Endothelial cell of umbilical vein (primary cell): ENCODE results near the gene THTPA. TPM values are rescaled to one million over a fixed set of nuclear protein-coding genes. Genes with fewer than 3 reads are reported as not detected.

Experiments used
- BruUV-seq: library from RNA; stranded (reverse); fragments of 400-500 nt; replicated peaks from 2 replicates; lab custom pipeline; 2021; lab: Mats Ljungman, UMichigan
- CTCF ChIA-PET: fragments of 300-600, 350-600 bp; sonication (Branson Sonifier 250); formaldehyde crosslinking; loops from one replicate; lab custom pipeline; 2021; ENCODE audit warnings: antibody characterized with exemption, inconsistent platforms; lab: Charles Lee
- POLR2A ChIA-PET: fragments of 300-600, 350-600 bp; sonication (Branson Sonifier 250); formaldehyde crosslinking; loops from one replicate; lab custom pipeline; 2021; ENCODE audit warnings: antibody characterized with exemption, inconsistent platforms; lab: Charles Lee
- DNase-seq: peaks from one replicate; pipeline ENCODE4 v3.0.0-alpha.2; 2011; ENCODE audit warnings: low read depth, low spot score
- FAIRE-seq: peaks from 2 replicates; lab custom pipeline; 2011; peaks lifted over from hg19 to GRCh38; lab: Jason Lieb, UNC
- H2AFZ ChIP-seq: 2 replicates; pipeline ENCODE4 v1.6.0; 2012; ENCODE audit warnings: low read depth, low read length, control low read depth, inconsistent platforms
- H3K27ac ChIP-seq: 2 replicates; pipeline ENCODE4 v1.5.1; 2011; ENCODE audit warnings: low read depth, mild to moderate bottlenecking, control low read depth, low read length, moderate library complexity; ENCODE audit not compliant: insufficient read depth
- H3K27me3 ChIP-seq, 2 experiments: 2 replicates each; pipeline versions ENCODE4 v1.6.0 to v1.6.1; 2011; ENCODE audit warnings: low read length in 2 of 2, mixed read lengths in 1 of 2; ENCODE audit not compliant: control insufficient read depth in 2 of 2, insufficient read depth in 2 of 2
- H3K36me3 ChIP-seq, 2 experiments: 2 replicates in 1 of 2; 3 replicates in 1 of 2; pipeline ENCODE4 v1.5.1; 2011; ENCODE audit warnings: low read length in 2 of 2, mild to moderate bottlenecking in 1 of 2, moderate library complexity in 1 of 2; ENCODE audit not compliant: control insufficient read depth in 2 of 2, insufficient read depth in 2 of 2; ENCODE audit errors: extremely low read depth in 1 of 2
- H3K4me1 ChIP-seq: 3 replicates; pipeline ENCODE4 v1.5.1; 2011; ENCODE audit warnings: mild to moderate bottlenecking, low read length; ENCODE audit not compliant: control insufficient read depth, insufficient read depth; ENCODE audit errors: extremely low read depth
- H3K4me2 ChIP-seq: 2 replicates; pipeline ENCODE4 v1.6.1; 2011; ENCODE audit warnings: low read length, control low read depth, mixed read lengths; ENCODE audit not compliant: insufficient read depth
- H3K4me3 ChIP-seq, 3 experiments: fragments of 200-600 bp in 1 of 3; sonication (generic), shearing (Covaris generic) in 1 of 3; replicated peaks in 1 of 3; 2 replicates each; pipeline ENCODE4 v1.5.1; 2011 to 2016; ENCODE audit warnings: control low read depth in 3 of 3, low read length in 3 of 3, mild to moderate bottlenecking in 2 of 3, inconsistent platforms in 1 of 3, low read depth in 1 of 3, moderate library complexity in 1 of 3; ENCODE audit not compliant: insufficient read depth in 1 of 3
- H3K79me2 ChIP-seq: 2 replicates; pipeline ENCODE4 v1.6.0; 2012; ENCODE audit warnings: low read length, inconsistent platforms; ENCODE audit not compliant: control insufficient read depth, insufficient read depth
- H3K9ac ChIP-seq: replicated peaks from 2 replicates; pipeline ENCODE3; 2011; ENCODE audit warnings: low read length, control low read depth; ENCODE audit not compliant: insufficient read depth; ENCODE audit errors: extremely low read depth
- H3K9me1 ChIP-seq: replicated peaks from 3 replicates; pipeline ENCODE4 v1.6.0; 2011; ENCODE audit warnings: mild to moderate bottlenecking, low read length; ENCODE audit not compliant: control insufficient read depth, insufficient read depth; ENCODE audit errors: extremely low read depth
- H3K9me3 ChIP-seq: replicated peaks from 2 replicates; pipeline ENCODE4 v1.5.1; 2012; ENCODE audit warnings: low read length, inconsistent platforms; ENCODE audit not compliant: control insufficient read depth, insufficient read depth
- H4K20me1 ChIP-seq: replicated peaks from 2 replicates; pipeline ENCODE3; 2011; ENCODE audit warnings: mild to moderate bottlenecking, low read length; ENCODE audit not compliant: control insufficient read depth, insufficient read depth; ENCODE audit errors: extremely low read depth
- EZH2 ChIP-seq: IDR thresholded peaks from 2 replicates; pipeline ENCODE4 v1.6.1; 2012; ENCODE audit warnings: borderline replicate concordance, low read depth, mild to moderate bottlenecking, moderate library complexity, low read length, inconsistent platforms; ENCODE audit not compliant: severe bottlenecking
- FOS ChIP-seq: IDR thresholded peaks from 2 replicates; pipeline ENCODE4 v1.6.1; 2011; ENCODE audit warnings: mild to moderate bottlenecking, low read length, moderate library complexity, borderline replicate concordance; ENCODE audit not compliant: insufficient read depth
- GATA2 ChIP-seq: IDR thresholded peaks from 2 replicates; pipeline ENCODE4 v1.7.0; 2011; ENCODE audit warnings: low read depth, mild to moderate bottlenecking, moderate library complexity, mixed read lengths, low read length; ENCODE audit not compliant: insufficient read length, insufficient read depth
- JUN ChIP-seq: IDR thresholded peaks from 2 replicates; pipeline ENCODE4 v1.6.1; 2011; ENCODE audit warnings: borderline replicate concordance, low read depth; ENCODE audit not compliant: insufficient read length, insufficient read depth
- MYC ChIP-seq: IDR thresholded peaks from one replicate; pipeline ENCODE4 v1.6.1; 2011; ENCODE audit warnings: mild to moderate bottlenecking, low read depth, low read length
- POLR2A ChIP-seq: IDR thresholded peaks from 2 replicates; pipeline ENCODE4 v1.6.1; 2012; ENCODE audit warnings: low read depth, mild to moderate bottlenecking, control low read depth, low read length
- POLR2AphosphoS5 ChIP-seq: IDR thresholded peaks from 2 replicates; pipeline ENCODE4 v1.6.1; 2012; ENCODE audit warnings: low read depth, mild to moderate bottlenecking, control low read depth, low read length, moderate library complexity; ENCODE audit not compliant: insufficient read depth
- dilution Hi-C: fragments of 300-500 bp; cut with MboI; formaldehyde crosslinking; loops from one replicate; pipeline ENCODE4 v1.15.0; 2019; ENCODE audit warnings: low sequenced_read_pairs; ENCODE audit not compliant: extremely low pct_ligation_motif_present
- intact Hi-C: fragments of 100-400 bp; cut with micrococcal nuclease; formaldehyde crosslinking; loops from one replicate; pipeline ENCODE4 v1.10.0; 2022
- polyA plus RNA-seq, 4 experiments: library from polyadenylated mRNA; depleted of rRNA in 3 of 4; stranded (reverse) in 3 of 4; unstranded in 1 of 4; fragments of >200 nt; gene quantifications; 2 replicates each; pipeline versions ENCODE4 v1.2.1 to v1.2.3, GENCODE V29; 2011 to 2012; ENCODE audit warnings: missing spikeins in 1 of 4
- total RNA-seq: library from RNA; stranded (reverse); gene quantifications from 2 replicates; pipeline ENCODE4 v1.2.3, GENCODE V29; 2021
- TF ChIP-seq, protein P1 (sequence below): IDR thresholded peaks from 2 replicates; pipeline ENCODE4 v1.6.1; 2011; ENCODE audit not compliant: insufficient read depth, insufficient read length
- TF ChIP-seq, protein P2 (sequence below), 2 donors: IDR thresholded peaks; 1 replicate in 1 of 2; 2 replicates in 1 of 2; pipeline ENCODE4 v1.5.1; 2011; ENCODE audit warnings: low read length in 2 of 2, mild to moderate bottlenecking in 2 of 2, moderate library complexity in 2 of 2, control low read depth in 1 of 2, inconsistent platforms in 1 of 2, low read depth in 1 of 2; ENCODE audit not compliant: insufficient read depth in 1 of 2; ENCODE audit errors: extremely low read depth in 1 of 2

Gene THTPA
- total and polyA plus RNA-seq, 2 donors (not counting 3 experiments of a cell fraction or from before 2014, with no cell fraction given): 10.8 to 12.5 TPM

DNA sequence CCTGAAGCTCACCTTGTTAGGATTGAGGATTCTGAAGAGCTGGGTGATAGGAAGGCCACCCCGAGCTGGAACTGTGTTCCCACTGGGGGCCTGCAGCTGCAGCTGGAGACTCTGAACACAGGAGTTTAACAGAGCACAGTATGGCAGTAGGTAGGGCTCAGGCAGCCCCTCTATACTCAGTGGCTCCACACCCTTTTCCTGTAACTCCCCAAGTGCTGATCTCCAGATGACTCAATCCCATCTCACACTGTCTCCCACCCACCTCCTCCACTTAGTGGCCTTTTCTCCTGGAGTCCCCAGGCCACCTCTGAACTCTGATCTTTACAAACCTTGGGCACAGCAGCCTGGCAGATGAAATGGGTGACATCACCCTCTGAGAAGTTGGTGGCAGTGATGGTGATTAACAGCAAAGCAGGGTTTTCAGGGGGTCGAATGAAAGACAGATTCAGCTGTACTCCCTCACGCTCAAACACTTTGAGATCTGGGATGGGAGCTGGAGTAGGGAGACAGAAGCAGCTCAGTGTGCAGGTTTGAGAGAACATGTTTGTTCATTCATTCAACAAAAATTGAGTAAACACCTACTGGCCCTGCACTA is 4.0 kb downstream of the THTPA start:
- peaks cover 11% of the 10 kb centered on the region for H3K4me1 ChIP-seq
- no peak overlapping the region for H3K4me2 ChIP-seq
- H3K4me3 ChIP-seq: no peak overlapping the region
- no peak overlapping the region for H3K9ac ChIP-seq
- peaks cover 11% of the 10 kb centered on the region for H3K79me2 ChIP-seq
- H3K9me1 ChIP-seq: no peaks in the 10 kb centered on the region
- DNase-seq (no peak), FAIRE-seq (no peak)
- peaks cover 0 to 11% of the 10 kb centered on the region in 2 experiments for H3K36me3 ChIP-seq
- dilution Hi-C loops (no loop called here), intact Hi-C loops (no loop called here)
- POLR2A ChIA-PET: interaction anchor here (1.2 kb wide), 1 partner anchor 82 kb away, joined by 5 read pairs; no protein-coding TSS in a partner anchor
- no peaks in the 10 kb centered on the region for H4K20me1 ChIP-seq
- no peak for TF ChIP-seq GATA2
- TF ChIP-seq EZH2: no peak
- TF ChIP-seq, protein P1, sequence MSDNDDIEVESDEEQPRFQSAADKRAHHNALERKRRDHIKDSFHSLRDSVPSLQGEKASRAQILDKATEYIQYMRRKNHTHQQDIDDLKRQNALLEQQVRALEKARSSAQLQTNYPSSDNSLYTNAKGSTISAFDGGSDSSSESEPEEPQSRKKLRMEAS: no peak
- TF ChIP-seq JUN: no peak
- TF ChIP-seq MYC: no peak
- TF ChIP-seq FOS: no peak
- TF ChIP-seq, protein P2, sequence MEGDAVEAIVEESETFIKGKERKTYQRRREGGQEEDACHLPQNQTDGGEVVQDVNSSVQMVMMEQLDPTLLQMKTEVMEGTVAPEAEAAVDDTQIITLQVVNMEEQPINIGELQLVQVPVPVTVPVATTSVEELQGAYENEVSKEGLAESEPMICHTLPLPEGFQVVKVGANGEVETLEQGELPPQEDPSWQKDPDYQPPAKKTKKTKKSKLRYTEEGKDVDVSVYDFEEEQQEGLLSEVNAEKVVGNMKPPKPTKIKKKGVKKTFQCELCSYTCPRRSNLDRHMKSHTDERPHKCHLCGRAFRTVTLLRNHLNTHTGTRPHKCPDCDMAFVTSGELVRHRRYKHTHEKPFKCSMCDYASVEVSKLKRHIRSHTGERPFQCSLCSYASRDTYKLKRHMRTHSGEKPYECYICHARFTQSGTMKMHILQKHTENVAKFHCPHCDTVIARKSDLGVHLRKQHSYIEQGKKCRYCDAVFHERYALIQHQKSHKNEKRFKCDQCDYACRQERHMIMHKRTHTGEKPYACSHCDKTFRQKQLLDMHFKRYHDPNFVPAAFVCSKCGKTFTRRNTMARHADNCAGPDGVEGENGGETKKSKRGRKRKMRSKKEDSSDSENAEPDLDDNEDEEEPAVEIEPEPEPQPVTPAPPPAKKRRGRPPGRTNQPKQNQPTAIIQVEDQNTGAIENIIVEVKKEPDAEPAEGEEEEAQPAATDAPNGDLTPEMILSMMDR (IDR thresholded peaks at IDR 0.05; ENCODE audit: extremely low read depth in 1 of 2, insufficient read depth in 1 of 2, low read depth in 1 of 2, low read length in 2 of 2): no peak
- TF ChIP-seq POLR2AphosphoS5: no peak
- TF ChIP-seq POLR2A: no peak
- H3K9me3 ChIP-seq: no peaks in the 10 kb centered on the region
- no peaks in the 10 kb centered on the region for H3K27me3 ChIP-seq
- no peak overlapping the region for H3K27ac ChIP-seq
- CTCF ChIA-PET: interaction anchor here (0.5 to 12.3 kb wide), 20 partner anchors 9 to 1708 kb away, joined by 3 to 416 read pairs (median 6); partner anchors contain the start of genes NGDN, PABPN1 and ZFHX2
- no TSS peak for BruUV-seq
- H2AFZ ChIP-seq: no peak overlapping the region
